Measurements from ENCODE around the gene HAX1.

HAX1 gene

GRCh38 chr1:154324241-154324640 is 51.8 kb downstream of the HAX1 start:
- POLR2A ChIA-PET (ENCODE audit: low non-redundant PET) = no interaction called here

GRCh38 chr1:154324669-154325582 is 52.5 kb downstream of the HAX1 start, which contains the start of gene ATP8B2:
Gene ATP8B2 (plus strand): TSS chr1:154325525. CDS start chr1:154328142, 2,617 bp downstream.
- POLR2A ChIA-PET (ENCODE audit: low non-redundant PET) = no interaction called here
- CTCF ChIA-PET = interaction anchor here (0.5 to 3.4 kb wide), 11 partner anchors 10 to 1649 kb away, joined by 3 to 29 read pairs (median 4); no protein-coding TSS in a partner anchor
- peak; percentile 85 for DNase-seq (ENCODE audit: low spot score)
- peak; percentile 92 for TF ChIP-seq CTCF (conservative IDR thresholded peaks at IDR 0.05; ENCODE audit: low read depth)
- peak within 1 kb of the TSS; percentile 99 for H3K27ac ChIP-seq

More at GRCh38 chr1:154324241-154324640, 51.8 kb downstream of the HAX1 start:
- peak overlapping the region; percentile 99 for H3K27ac ChIP-seq
- TF ChIP-seq CTCF (conservative IDR thresholded peaks at IDR 0.05; ENCODE audit: low read depth) = no peak
- CTCF ChIA-PET = interaction anchor here (0.6 to 3.4 kb wide), 6 partner anchors 11 to 716 kb away, joined by 3 to 29 read pairs (median 4); no protein-coding TSS in a partner anchor
- no peak for DNase-seq (ENCODE audit: low spot score)

All from RWPE1 (cell line).